ENCODE results near the gene VPS45.

GRCh38 chr1:150051089-150051373 lies 16.5 kb upstream of the VPS45 start:
- TF ChIP-seq CTCF (IDR thresholded peaks at IDR 0.05; ENCODE audit: low read depth, low read length, missing input control): no peak
- no peak for TF ChIP-seq MAX (IDR thresholded peaks at IDR 0.05)
- TF ChIP-seq REST (IDR thresholded peaks at IDR 0.05): no peak
- no peak for TF ChIP-seq ATF3 (IDR thresholded peaks at IDR 0.05)
- no peak for TF ChIP-seq GABPA (IDR thresholded peaks at IDR 0.05 in 1 of 2, conservative IDR thresholded peaks at IDR 0.05 in 1 of 2)
